Aorta (tissue), 5 donors: ENCODE data around the gene FAM229A. TPM values are rescaled to one million over a fixed set of nuclear protein-coding genes. Genes with fewer than 3 reads are reported as not detected.

Source experiments
- ATAC-seq: fragments of 200-7000 bp; cut with Tn5 transposase; one replicate; pipeline ENCODE4 v1.9.1; 2022; ENCODE audit warnings: moderate library complexity; ENCODE audit not compliant: low FRiP score
- DNase-seq, 2 donors: peaks; one replicate each; pipeline ENCODE4 v3.0.0-alpha.2; 2020
- H3K27ac ChIP-seq, 2 donors: one replicate each; pipeline ENCODE4 v1.5.1; 2013; ENCODE audit warnings: low read length in 2 of 2, mild to moderate bottlenecking in 2 of 2, moderate library complexity in 2 of 2, control low read depth in 1 of 2, inconsistent platforms in 1 of 2, low read depth in 1 of 2
- H3K27me3 ChIP-seq, 2 donors: one replicate each; pipeline ENCODE4 v1.6.1; 2013; ENCODE audit warnings: control low read depth in 1 of 2, low read length in 1 of 2, mild to moderate bottlenecking in 1 of 2, moderate library complexity in 1 of 2; ENCODE audit not compliant: insufficient read depth in 2 of 2, control insufficient read depth in 1 of 2
- H3K36me3 ChIP-seq, 2 donors: one replicate each; pipeline ENCODE4 v1.6.1; 2013; ENCODE audit warnings: control low read depth in 1 of 2, low read length in 1 of 2, mild to moderate bottlenecking in 1 of 2; ENCODE audit not compliant: insufficient read depth in 2 of 2, control insufficient read depth in 1 of 2
- H3K4me1 ChIP-seq, 2 donors: one replicate each; pipeline ENCODE4 v1.6.1; 2013; ENCODE audit warnings: low read length in 2 of 2, control low read depth in 1 of 2, mild to moderate bottlenecking in 1 of 2, moderate library complexity in 1 of 2; ENCODE audit not compliant: insufficient read depth in 2 of 2, control insufficient read depth in 1 of 2
- H3K4me3 ChIP-seq, 2 donors: one replicate each; pipeline ENCODE4 v1.5.1; 2013; ENCODE audit warnings: low read length in 2 of 2, control low read depth in 1 of 2, mild to moderate bottlenecking in 1 of 2
- H3K9me3 ChIP-seq: one replicate; pipeline ENCODE4 v1.6.1; 2013; ENCODE audit warnings: mild to moderate bottlenecking, low read length; ENCODE audit not compliant: control insufficient read depth
- WGBS, 2 donors: extraction: QIAGEN DNeasy Blood & Tissue Kit; methylation state at CpG; one replicate each; pipeline ENCODE4 v1.1.7; 2013; 5-methylcytosine and 5-hydroxymethylcytosine counted together
- intact Hi-C, 2 donors: fragments of 100-400 bp; cut with DNase I; formaldehyde crosslinking; loops; one replicate each; pipeline versions ENCODE4 v1.14.2 to v1.15.0; 2022
- polyA plus RNA-seq, 2 donors: library from polyadenylated mRNA; stranded (reverse); fragments of 200-250 nt; gene quantifications; one replicate each; pipeline ENCODE4 v1.2.3, GENCODE V29; 2013
- total RNA-seq, 2 donors: library from RNA; stranded (reverse); fragmentation: NEBNext Ultra II Directional; extraction: Animal tissue kit (Norgen Biotek cat#: 25700); gene quantifications; one replicate each; pipeline ENCODE4 v1.2.1, GENCODE V29; 2021
- donor health status: healthy with polysubstance abuse.
- donor health status: Bipolar disorder and iron deficiency.
- donor health status: DM: no; HTN: no; CAD: no.
- donor health status: DM: no; HTN: no; CAD: no.
- donor health status: DM: yes; HTN: yes; CAD: no.

Gene FAM229A
- total and polyA plus RNA-seq, 4 donors, result 2.3 to 40.1 (median 9.1) TPM

DNA sequence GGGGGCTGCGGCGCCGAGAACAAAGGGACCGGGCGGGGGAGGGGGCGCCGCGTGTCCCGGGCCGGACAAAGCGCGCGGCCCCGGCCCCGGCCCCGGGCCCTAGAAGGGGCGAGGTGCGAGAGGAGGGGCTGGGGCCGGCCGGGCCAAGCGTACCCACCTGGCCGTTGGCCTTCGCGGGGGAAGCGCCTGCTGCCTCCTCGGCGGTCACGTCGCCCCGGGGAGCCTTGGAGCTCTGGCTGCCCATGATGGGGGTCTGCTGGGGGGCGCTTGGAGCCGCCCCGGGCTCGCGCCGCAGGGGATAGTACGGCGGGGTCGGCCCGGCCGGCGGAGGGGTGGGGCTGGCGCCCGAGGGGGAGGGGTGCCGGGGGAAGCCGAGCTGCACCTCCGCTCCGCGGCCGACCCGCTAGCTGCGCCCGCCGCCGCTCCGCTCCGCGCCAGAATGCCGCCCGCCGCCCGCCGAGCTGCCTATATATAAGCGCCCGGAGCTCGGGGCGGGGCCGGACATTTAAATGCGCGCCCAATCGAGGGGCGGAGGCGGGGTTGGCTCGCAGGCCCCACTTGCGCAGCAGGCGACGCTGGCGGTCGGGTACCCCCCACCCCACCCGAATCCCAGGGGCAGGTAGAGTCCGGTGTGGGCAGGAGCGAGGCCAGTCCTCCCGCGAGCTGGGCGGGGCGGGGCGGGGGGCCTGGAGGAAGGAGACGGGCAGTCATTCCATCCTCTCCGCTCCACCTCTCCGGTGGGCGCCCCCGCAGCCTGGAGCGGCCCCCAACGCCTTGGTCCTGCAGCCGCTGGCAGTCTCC, 26.3 kb downstream of the FAM229A start, which contains the start of gene MARCKSL1:
Gene MARCKSL1 (minus strand): TSS at position 444 of the 801 bp plus-strand sequence. CDS start 200 bp downstream, at position 244.
- WGBS, 2 donors, result 1% methylated on average over 39 to 95 of the region's 95 CpGs
- H3K27ac ChIP-seq, result no peak within 1 kb of the TSS
- intact Hi-C loops, result no loop called here
- ATAC-seq (peak; percentile 84), DNase-seq (peak; percentile 82 to 93)
- no peaks in the 10 kb centered on the region for H3K9me3 ChIP-seq
- peaks cover 0 to 5% of the 10 kb centered on the region in 2 donors for H3K36me3 ChIP-seq
- peak within 1 kb of the TSS; percentile 43 to 55 for H3K4me3 ChIP-seq
- no peaks in the 10 kb centered on the region for H3K4me1 ChIP-seq
- H3K27me3 ChIP-seq, result no peaks in the 10 kb centered on the region

- Histone ChIP-seq H3K4me1 (no peaks in the 10 kb centered on the region), H3K36me3 (peaks cover 0 to 5% of the 10 kb centered on the region in 2 donors), H3K9me3 (no peaks in the 10 kb centered on the region), H3K27ac (no peak overlapping the region), H3K4me3 (peak overlapping the region; percentile 43 to 55), H3K27me3 (no peaks in the 10 kb centered on the region)
- ATAC-seq (no peak), DNase-seq (no peak)
- WGBS, 2 donors, result 0% methylated on average over 24 to 34 of the region's 34 CpGs
- intact Hi-C loops, result no loop called here
Measured at GRCh38 chr1:32335535-32335789, 26.8 kb downstream of the FAM229A start.

DNA sequence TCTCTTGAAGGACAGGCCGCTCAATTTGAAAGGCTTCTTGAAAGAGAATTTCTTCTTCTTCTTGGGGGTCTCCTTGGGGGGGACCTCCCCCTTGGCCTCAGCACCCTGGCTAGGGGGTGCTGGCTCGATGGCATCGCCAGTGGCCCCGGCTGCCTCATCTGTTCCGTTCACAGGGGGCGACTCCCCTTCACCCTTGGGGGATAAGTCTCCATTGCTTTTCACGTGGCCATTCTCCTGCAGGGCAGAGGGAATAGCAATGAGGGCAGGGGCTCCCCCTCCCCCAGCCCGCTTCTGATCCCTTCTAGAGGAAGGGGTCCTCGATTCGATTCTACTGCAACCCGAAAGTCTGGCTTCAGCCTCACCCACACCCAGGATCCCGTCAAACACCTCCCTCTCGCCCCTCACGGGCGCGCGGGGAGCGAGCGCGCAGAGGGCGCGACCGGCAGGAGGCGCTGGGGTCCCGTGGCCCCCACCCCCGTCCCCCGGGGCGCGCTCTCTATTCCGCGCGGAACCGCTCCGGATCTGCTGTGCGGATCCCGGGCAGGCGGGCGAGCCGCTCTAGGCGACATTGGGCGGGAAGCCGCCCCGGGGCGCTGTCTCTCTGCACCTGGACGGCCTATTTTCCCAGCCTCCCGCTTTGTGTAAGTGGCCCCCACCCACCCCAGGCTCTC, 27.3 kb downstream of the FAM229A start:
- H3K36me3 ChIP-seq, result peaks cover 0 to 5% of the 10 kb centered on the region in 2 donors
- intact Hi-C loops, result no loop called here

DNA sequence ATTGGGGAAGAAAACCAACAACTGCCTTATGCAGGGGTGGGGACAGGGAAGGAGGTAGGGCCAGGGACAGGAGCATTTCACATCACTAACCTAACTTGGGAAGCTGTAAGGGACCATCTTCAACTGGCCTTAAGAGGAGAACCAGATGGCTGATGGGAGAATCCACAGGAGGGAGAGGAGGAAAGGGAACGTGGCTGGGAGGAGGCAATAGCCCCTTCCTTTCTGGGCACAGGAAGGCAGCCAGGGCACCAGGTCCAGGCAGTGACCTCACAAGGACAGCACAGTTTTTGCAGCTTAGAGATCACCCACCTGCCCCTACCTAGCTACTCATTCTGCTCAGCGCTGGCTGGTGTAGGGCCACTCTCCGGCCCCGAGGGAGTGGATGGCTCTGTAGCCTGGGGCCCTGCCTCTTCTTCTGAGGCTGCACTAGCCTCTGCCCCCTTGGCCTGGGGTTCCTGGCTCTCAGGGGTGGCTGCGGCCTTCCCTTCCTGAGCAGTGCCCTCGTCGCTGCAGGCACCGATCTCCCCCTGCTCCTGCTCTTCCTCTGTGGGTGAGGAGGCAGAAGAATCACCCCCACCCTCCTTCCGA, 27.9 kb downstream of the FAM229A start:
- intact Hi-C loops, result no loop called here
- Histone ChIP-seq H3K36me3 (peaks cover 0 to 5% of the 10 kb centered on the region in 2 donors), H3K27ac (no peak overlapping the region), H3K4me1 (no peaks in the 10 kb centered on the region), H3K9me3 (no peaks in the 10 kb centered on the region), H3K27me3 (no peaks in the 10 kb centered on the region), H3K4me3 (no peak overlapping the region)
- ATAC-seq (no peak), DNase-seq (peak in 1 of 2 donors; percentile 40)
- WGBS, 2 donors, result 60 to 74% methylated on average over 9 of the region's 9 CpGs

More for the DNA sequence above, 27.3 kb downstream of the FAM229A start:
- Histone ChIP-seq H3K27me3 (no peaks in the 10 kb centered on the region), H3K9me3 (no peaks in the 10 kb centered on the region), H3K4me3 (peak overlapping the region; percentile 43 to 55), H3K27ac (no peak overlapping the region), H3K4me1 (no peaks in the 10 kb centered on the region)
- ATAC-seq (no peak), DNase-seq (peak; percentile 57 to 85)
- WGBS, 2 donors, result 6% methylated on average over 36 to 46 of the region's 46 CpGs

DNA sequence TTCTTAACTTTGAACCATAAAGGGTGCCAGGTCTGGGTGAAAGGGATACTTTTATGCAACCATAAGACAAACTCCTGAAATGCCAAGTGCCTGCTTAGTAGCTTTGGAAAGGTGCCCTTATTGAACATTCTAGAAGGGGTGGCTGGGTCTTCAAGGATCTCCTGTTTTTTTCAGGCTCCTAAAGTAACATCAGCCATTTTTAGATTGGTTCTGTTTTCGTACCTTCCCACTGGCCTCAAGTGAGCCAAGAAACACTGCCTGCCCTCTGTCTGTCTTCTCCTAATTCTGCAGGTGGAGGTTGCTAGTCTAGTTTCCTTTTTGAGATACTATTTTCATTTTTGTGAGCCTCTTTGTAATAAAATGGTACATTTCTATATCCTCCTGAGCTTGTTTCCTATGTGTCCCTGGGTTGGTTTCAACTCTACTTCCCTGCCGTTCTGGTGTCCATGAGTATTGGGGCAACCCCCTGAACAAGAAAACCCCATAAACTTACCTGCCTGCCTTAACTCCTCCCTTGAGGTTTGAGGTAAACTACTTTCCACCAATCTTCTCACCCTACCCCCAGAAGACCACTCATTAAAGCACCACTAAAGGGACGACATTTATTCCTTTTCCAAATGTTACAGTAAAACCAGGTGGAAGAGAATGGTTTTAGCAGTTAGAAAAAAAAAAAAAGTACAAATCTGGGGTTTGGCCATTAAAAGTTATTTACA, 28.9 kb downstream of the FAM229A start:
- Histone ChIP-seq H3K36me3 (peaks cover 0 to 7% of the 10 kb centered on the region in 2 donors), H3K9me3 (no peaks in the 10 kb centered on the region), H3K27me3 (no peaks in the 10 kb centered on the region), H3K27ac (no peak overlapping the region), H3K4me3 (no peak overlapping the region), H3K4me1 (no peaks in the 10 kb centered on the region)
- intact Hi-C loops, result no loop called here
- WGBS, 2 donors, result 82 to 86% methylated on average over 3 of the region's 3 CpGs
- no peak for DNase-seq
- ATAC-seq, result no peak

DNA sequence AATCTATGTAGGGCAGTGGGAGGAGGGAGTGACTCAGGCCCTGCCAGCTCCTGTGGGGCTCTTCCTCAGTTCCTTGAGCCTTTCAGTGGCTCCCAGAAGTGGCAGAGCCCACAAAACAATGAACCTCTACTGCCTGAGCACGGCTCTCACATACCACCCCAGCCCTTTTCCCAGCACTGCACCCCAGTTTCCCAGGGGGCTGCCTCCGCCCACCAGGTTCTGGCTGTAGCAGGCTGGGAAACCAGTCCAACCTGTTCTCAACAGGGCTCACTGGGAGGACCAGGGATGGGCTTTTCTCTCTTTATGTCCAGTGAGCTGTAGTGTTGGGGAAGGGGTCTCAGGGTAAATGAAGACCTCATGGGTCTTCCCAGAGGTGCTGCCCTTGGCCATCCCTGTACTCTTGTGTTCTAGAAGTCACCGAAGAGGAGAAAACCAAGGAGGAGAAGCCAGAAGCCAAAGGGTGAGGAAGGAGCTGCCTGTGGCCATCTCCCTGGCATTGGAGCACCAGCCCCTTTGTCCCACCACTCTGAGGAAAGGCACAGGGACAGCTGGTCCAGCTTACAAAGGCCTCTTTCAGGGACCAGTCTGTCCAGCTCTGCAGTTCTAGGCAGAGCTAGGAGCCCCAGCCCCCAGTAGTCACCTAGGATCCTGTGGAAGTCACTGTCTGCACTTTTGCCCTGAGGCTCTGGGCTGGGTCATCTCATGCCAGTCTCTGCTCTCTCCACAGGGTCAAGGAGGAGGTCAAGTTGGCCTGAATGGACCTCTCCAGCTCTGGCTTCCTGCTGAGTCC, 29.8 kb downstream of the FAM229A start:
- Histone ChIP-seq H3K4me3 (no peak overlapping the region), H3K27ac (no peak overlapping the region), H3K9me3 (no peaks in the 10 kb centered on the region), H3K4me1 (no peaks in the 10 kb centered on the region), H3K27me3 (no peaks in the 10 kb centered on the region), H3K36me3 (peaks cover 6 to 8% of the 10 kb centered on the region in 2 donors)
- ATAC-seq (no peak), DNase-seq (no peak)
- WGBS, 2 donors, result 79 to 83% methylated on average over 3 of the region's 3 CpGs
- intact Hi-C loops, result no loop called here

GRCh38 chr1:32331549-32331948, 30.7 kb downstream of the FAM229A start:
- DNase-seq, result peak in 1 of 2 donors; percentile 26
- ATAC-seq, result no peak
- intact Hi-C loops, result no loop called here

More at GRCh38 chr1:32331549-32331948, 30.7 kb downstream of the FAM229A start:
- Histone ChIP-seq H3K27ac (no peak overlapping the region), H3K4me1 (no peaks in the 10 kb centered on the region), H3K27me3 (no peaks in the 10 kb centered on the region), H3K4me3 (no peak overlapping the region), H3K9me3 (no peaks in the 10 kb centered on the region), H3K36me3 (peaks cover 6 to 15% of the 10 kb centered on the region in 2 donors)
- 91 to 92% methylated on average over 12 of the region's 12 CpGs for WGBS, 2 donors
